Measurements from ENCODE around the gene ECE2. TPM values are rescaled to one million over a fixed set of nuclear protein-coding genes. Genes with fewer than 3 reads are reported as not detected.

Gene ECE2
- polyA plus RNA-seq, 1 of the 3 experiments (the other 2 are of a cell fraction), result 0.03 TPM

- H3K9me2 ChIP-seq, result no peaks in the 10 kb centered on the region
- no peaks in the 10 kb centered on the region; the same call in 1 of the 2 replicates for H3K27me3 ChIP-seq (ENCODE audit: insufficient read depth)
- H2AFZ ChIP-seq (ENCODE audit: low read depth), result no peak overlapping the region
- no peak overlapping the region for H3K9ac ChIP-seq
- DNase-seq, result peak; percentile 83
- peak; percentile 78 for TF ChIP-seq RAD21 (IDR thresholded peaks at IDR 0.05; ENCODE audit: low read length)
- no peak for TF ChIP-seq EP300 (IDR thresholded peaks at IDR 0.05; ENCODE audit: borderline replicate concordance in 1 of 2, low read depth in 1 of 2, low read length in 1 of 2)
- TF ChIP-seq, protein P1, sequence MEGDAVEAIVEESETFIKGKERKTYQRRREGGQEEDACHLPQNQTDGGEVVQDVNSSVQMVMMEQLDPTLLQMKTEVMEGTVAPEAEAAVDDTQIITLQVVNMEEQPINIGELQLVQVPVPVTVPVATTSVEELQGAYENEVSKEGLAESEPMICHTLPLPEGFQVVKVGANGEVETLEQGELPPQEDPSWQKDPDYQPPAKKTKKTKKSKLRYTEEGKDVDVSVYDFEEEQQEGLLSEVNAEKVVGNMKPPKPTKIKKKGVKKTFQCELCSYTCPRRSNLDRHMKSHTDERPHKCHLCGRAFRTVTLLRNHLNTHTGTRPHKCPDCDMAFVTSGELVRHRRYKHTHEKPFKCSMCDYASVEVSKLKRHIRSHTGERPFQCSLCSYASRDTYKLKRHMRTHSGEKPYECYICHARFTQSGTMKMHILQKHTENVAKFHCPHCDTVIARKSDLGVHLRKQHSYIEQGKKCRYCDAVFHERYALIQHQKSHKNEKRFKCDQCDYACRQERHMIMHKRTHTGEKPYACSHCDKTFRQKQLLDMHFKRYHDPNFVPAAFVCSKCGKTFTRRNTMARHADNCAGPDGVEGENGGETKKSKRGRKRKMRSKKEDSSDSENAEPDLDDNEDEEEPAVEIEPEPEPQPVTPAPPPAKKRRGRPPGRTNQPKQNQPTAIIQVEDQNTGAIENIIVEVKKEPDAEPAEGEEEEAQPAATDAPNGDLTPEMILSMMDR (IDR thresholded peaks at IDR 0.05), result peak; percentile 68
- peak; percentile 51 for TF ChIP-seq SMC3 (IDR thresholded peaks at IDR 0.05; ENCODE audit: low read depth, low read length)
- no peak for TF ChIP-seq MEF2A (IDR thresholded peaks at IDR 0.05; ENCODE audit: borderline replicate concordance, low read depth)
- TF ChIP-seq POLR2AphosphoS5 (IDR thresholded peaks at IDR 0.05; ENCODE audit: low read depth, low read length), result no peak
- CTCF ChIA-PET, result interaction anchor here (0.5 to 2.2 kb wide), 19 partner anchors 9 to 404 kb away, joined by 3 to 8 read pairs (median 4); partner anchors contain the start of genes ABCF3 and PSMD2
- H3K36me3 ChIP-seq (replicated peaks in 1 of 2; ENCODE audit: control insufficient read depth in 1 of 2, insufficient read depth in 2 of 2, low read length in 1 of 2), result no peaks in the 10 kb centered on the region
- H3K4me2 ChIP-seq, result no peak overlapping the region
- POLR2A ChIA-PET, result no interaction called here
- no peak overlapping the region for H3K27ac ChIP-seq (ENCODE audit: low read depth in 2 of 2, low read length in 1 of 2)
- WGBS (ENCODE audit: low lambda C conversion rate), result 47% methylated on average over 9 of the region's 10 CpGs
- no peak overlapping the region; a peak in 1 of 4 replicates for H3K4me3 ChIP-seq (ENCODE audit: low read depth in 2 of 2, low read length in 1 of 2)
- peaks cover 0 to 4% of the 10 kb centered on the region in 2 experiments; a peak in 1 of 4 replicates for H3K4me1 ChIP-seq (ENCODE audit: control insufficient read depth in 1 of 2, insufficient read depth in 2 of 2, low read depth in 1 of 2, low read length in 1 of 2)
- no peaks in the 10 kb centered on the region for H3K79me2 ChIP-seq (ENCODE audit: insufficient read depth)
- no peaks in the 10 kb centered on the region for H3K9me3 ChIP-seq
- H4K20me1 ChIP-seq (ENCODE audit: insufficient read depth), result no peaks in the 10 kb centered on the region
- peaks cover 4% of the 10 kb centered on the region for H3F3A ChIP-seq (replicated peaks; ENCODE audit: insufficient read depth)
These were observed 13.7 kb downstream of the ECE2 start for GRCh38 chr3:184289426-184289938.

- H3K9me2 ChIP-seq, result no peaks in the 10 kb centered on the region
- no peaks in the 10 kb centered on the region for H4K20me1 ChIP-seq (ENCODE audit: insufficient read depth)
- H3K9me3 ChIP-seq, result no peaks in the 10 kb centered on the region
- no peak overlapping the region for H2AFZ ChIP-seq (ENCODE audit: low read depth)
- 94% methylated on average over 10 of the region's 10 CpGs for WGBS (ENCODE audit: low lambda C conversion rate)
- H3K4me1 ChIP-seq (ENCODE audit: control insufficient read depth in 1 of 2, insufficient read depth in 2 of 2, low read depth in 1 of 2, low read length in 1 of 2), result no peaks in the 10 kb centered on the region
- no peak overlapping the region for H3K27ac ChIP-seq (ENCODE audit: low read depth in 2 of 2, low read length in 1 of 2)
- CTCF ChIA-PET, result interaction anchor here (0.9 to 4.2 kb wide), 7 partner anchors 38 to 395 kb away, joined by 3 to 18 read pairs (median 3); no protein-coding TSS in a partner anchor
- H3K4me2 ChIP-seq, result no peak overlapping the region
- H3K79me2 ChIP-seq (ENCODE audit: insufficient read depth), result no peaks in the 10 kb centered on the region
- no peak overlapping the region for H3K4me3 ChIP-seq (ENCODE audit: low read depth in 2 of 2, low read length in 1 of 2)
- H3K36me3 ChIP-seq (replicated peaks in 1 of 2; ENCODE audit: control insufficient read depth in 1 of 2, insufficient read depth in 2 of 2, low read length in 1 of 2), result no peaks in the 10 kb centered on the region
- DNase-seq, result no peak
- H3F3A ChIP-seq (replicated peaks; ENCODE audit: insufficient read depth), result peaks cover 4% of the 10 kb centered on the region
- POLR2A ChIA-PET, result no interaction called here
- H3K27me3 ChIP-seq (ENCODE audit: insufficient read depth), result no peaks in the 10 kb centered on the region; the same call in 1 of the 2 replicates
- H3K9ac ChIP-seq, result no peak overlapping the region
- TF ChIP-seq JUND (IDR thresholded peaks at IDR 0.05) (no peak), POLR2AphosphoS5 (IDR thresholded peaks at IDR 0.05; ENCODE audit: low read depth, low read length) (no peak), TAF1 (IDR thresholded peaks at IDR 0.05; ENCODE audit: borderline replicate concordance, low read depth, low read length) (no peak), ELF1 (IDR thresholded peaks at IDR 0.05) (no peak), EP300 (IDR thresholded peaks at IDR 0.05; ENCODE audit: borderline replicate concordance in 1 of 2, low read depth in 1 of 2, low read length in 1 of 2) (no peak), PBX3 (IDR thresholded peaks at IDR 0.05) (no peak), FOSL2 (IDR thresholded peaks at IDR 0.05; ENCODE audit: borderline replicate concordance, low read depth) (no peak), NFIC (IDR thresholded peaks at IDR 0.05; ENCODE audit: borderline replicate concordance) (no peak), SMC3 (IDR thresholded peaks at IDR 0.05; ENCODE audit: low read depth, low read length) (no peak), CHD2 (IDR thresholded peaks at IDR 0.05; ENCODE audit: low read length, partially characterized antibody) (no peak), RFX5 (IDR thresholded peaks at IDR 0.05; ENCODE audit: low read length) (no peak), RAD21 (IDR thresholded peaks at IDR 0.05; ENCODE audit: low read length) (no peak), REST (IDR thresholded peaks at IDR 0.05; ENCODE audit: low read depth, low read length) (no peak)
- TF ChIP-seq, protein P2, sequence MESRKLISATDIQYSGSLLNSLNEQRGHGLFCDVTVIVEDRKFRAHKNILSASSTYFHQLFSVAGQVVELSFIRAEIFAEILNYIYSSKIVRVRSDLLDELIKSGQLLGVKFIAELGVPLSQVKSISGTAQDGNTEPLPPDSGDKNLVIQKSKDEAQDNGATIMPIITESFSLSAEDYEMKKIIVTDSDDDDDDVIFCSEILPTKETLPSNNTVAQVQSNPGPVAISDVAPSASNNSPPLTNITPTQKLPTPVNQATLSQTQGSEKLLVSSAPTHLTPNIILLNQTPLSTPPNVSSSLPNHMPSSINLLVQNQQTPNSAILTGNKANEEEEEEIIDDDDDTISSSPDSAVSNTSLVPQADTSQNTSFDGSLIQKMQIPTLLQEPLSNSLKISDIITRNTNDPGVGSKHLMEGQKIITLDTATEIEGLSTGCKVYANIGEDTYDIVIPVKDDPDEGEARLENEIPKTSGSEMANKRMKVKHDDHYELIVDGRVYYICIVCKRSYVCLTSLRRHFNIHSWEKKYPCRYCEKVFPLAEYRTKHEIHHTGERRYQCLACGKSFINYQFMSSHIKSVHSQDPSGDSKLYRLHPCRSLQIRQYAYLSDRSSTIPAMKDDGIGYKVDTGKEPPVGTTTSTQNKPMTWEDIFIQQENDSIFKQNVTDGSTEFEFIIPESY (IDR thresholded peaks at IDR 0.05; ENCODE audit: borderline replicate concordance, low read depth), result no peak
- TF ChIP-seq, protein P3, sequence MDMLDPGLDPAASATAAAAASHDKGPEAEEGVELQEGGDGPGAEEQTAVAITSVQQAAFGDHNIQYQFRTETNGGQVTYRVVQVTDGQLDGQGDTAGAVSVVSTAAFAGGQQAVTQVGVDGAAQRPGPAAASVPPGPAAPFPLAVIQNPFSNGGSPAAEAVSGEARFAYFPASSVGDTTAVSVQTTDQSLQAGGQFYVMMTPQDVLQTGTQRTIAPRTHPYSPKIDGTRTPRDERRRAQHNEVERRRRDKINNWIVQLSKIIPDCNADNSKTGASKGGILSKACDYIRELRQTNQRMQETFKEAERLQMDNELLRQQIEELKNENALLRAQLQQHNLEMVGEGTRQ (IDR thresholded peaks at IDR 0.05; ENCODE audit: borderline replicate concordance, low read depth, low read length), result no peak
These were observed 14.5 kb downstream of the ECE2 start for GRCh38 chr3:184290331-184290730.

All from SK-N-SH (cell line).